Measurements from ENCODE around the gene FHOD3. TPM values are rescaled to one million over a fixed set of nuclear protein-coding genes. Genes with fewer than 3 reads are reported as not detected.

FHOD3 gene
- total and polyA plus RNA-seq, 2 of the 13 experiments (the other 11 are each of a cell fraction or from before 2014, with no cell fraction given), result 0.07 TPM; not detected in 1

- TF ChIP-seq PRDM15 (CRISPR knock-in tag; IDR thresholded peaks at IDR 0.05), result 0 out of 2 replicates have a peak, but pooled peaks have one; percentile 41
- TF ChIP-seq ZNF674 (CRISPR knock-in tag; IDR thresholded peaks at IDR 0.05; ENCODE audit: low read depth), result peak; percentile 42; the same call in 1 of the 2 replicates
- peak; percentile 69; the same call in 1 of the 2 replicates for TF ChIP-seq HBP1 (CRISPR knock-in tag; IDR thresholded peaks at IDR 0.05; ENCODE audit: low read depth)
- TF ChIP-seq ZNF501 (CRISPR knock-in tag; IDR thresholded peaks at IDR 0.05), result peak; percentile 55; the same call in 1 of the 2 replicates
- TF ChIP-seq ZSCAN22 (CRISPR knock-in tag; IDR thresholded peaks at IDR 0.05), result peak; percentile 90
- TF ChIP-seq ZFX (CRISPR knock-in tag; IDR thresholded peaks at IDR 0.05; ENCODE audit: low read depth), result peak; percentile 81
- no peak for TF ChIP-seq SRSF9 (IDR thresholded peaks at IDR 0.05; ENCODE audit: borderline replicate concordance, insufficient read depth, low read depth, low read length, poor library complexity, severe bottlenecking)
- TF ChIP-seq BORCS8-MEF2B (CRISPR knock-in tag; IDR thresholded peaks at IDR 0.05), result peak; percentile 27; the same call in 1 of the 2 replicates
- TF ChIP-seq PHF20 (CRISPR knock-in tag; IDR thresholded peaks at IDR 0.05), result peak; percentile 45; the same call in 1 of the 2 replicates
- peak; percentile 79 for TF ChIP-seq ZSCAN21 (CRISPR knock-in tag; IDR thresholded peaks at IDR 0.05; ENCODE audit: borderline replicate concordance)
- no peak for TF ChIP-seq RFX1 (IDR thresholded peaks at IDR 0.05)
- TF ChIP-seq KLF6 (CRISPR knock-in tag; IDR thresholded peaks at IDR 0.05), result peak; percentile 62; the same call in 1 of the 2 replicates
- TF ChIP-seq EP300 (IDR thresholded peaks at IDR 0.05; ENCODE audit: low read depth in 2 of 2, low read length in 2 of 2), result no peak
- TF ChIP-seq EP300 (CRISPR knock-in tag; IDR thresholded peaks at IDR 0.05; ENCODE audit: borderline replicate concordance), result peak; percentile 10; the same call in 1 of the 2 replicates
- TF ChIP-seq HDAC2 (CRISPR knock-in tag; IDR thresholded peaks at IDR 0.05), result peak; percentile 57
- peak; percentile 70; the same call in 1 of the 2 replicates for TF ChIP-seq ZFP91 (CRISPR knock-in tag; IDR thresholded peaks at IDR 0.05; ENCODE audit: borderline replicate concordance)
- TF ChIP-seq ZNF709 (CRISPR knock-in tag; IDR thresholded peaks at IDR 0.05), result peak; percentile 55
- 0 out of 4 replicates have a peak, but pooled peaks of 1 of the 2 experiments have one; percentile 7 for TF ChIP-seq REST (IDR thresholded peaks at IDR 0.05; ENCODE audit: borderline replicate concordance in 1 of 2, low read depth in 1 of 2, low read length in 2 of 2)
These were observed 531.3 kb downstream of the FHOD3 start, which contains the start of the genes KIAA1328 and TPGS2 (continued) for GRCh38 chr18:36828630-36829361.

Data from HepG2 (cell line).